K562 (cell line): ENCODE results near the gene SAMD9. TPM values are rescaled to one million over a fixed set of nuclear protein-coding genes. Genes with fewer than 3 reads are reported as not detected.

Experiments used
- ATAC-seq: fragments of 200-7000 bp; cut with Tn5 transposase; 3 replicates; pipeline ENCODE4 v1.9.1; 2020; ENCODE audit warnings: moderate library complexity
- BruUV-seq: library from RNA; stranded (reverse); fragments of 400-500 nt; replicated peaks from 2 replicates; lab custom pipeline; 2021; lab: Mats Ljungman, UMichigan
- CTCF ChIA-PET: fragments of 300-600 bp; formaldehyde crosslinking; extraction: SDS; loops from one replicate; lab custom pipeline; 2021; ENCODE audit warnings: low intra/inter-chr PET ratio; lab: Yijun Ruan, JAX
- POLR2A ChIA-PET: fragments of 300-600, 350-650 bp; sonication (Branson Sonifier 250); formaldehyde crosslinking; extraction: SDS; loops from one replicate; lab custom pipeline; 2021; ENCODE audit warnings: antibody characterized with exemption, inconsistent platforms; lab: Yijun Ruan, JAX
- DNase-seq, 4 experiments: peaks; one replicate each; pipeline versions ENCODE4 v3.0.0 to v3.0.0-alpha.2; 2011 to 2018; ENCODE audit warnings: low spot score in 3 of 4, mixed read lengths in 3 of 4; ENCODE audit errors: extremely low read depth in 1 of 4
- FAIRE-seq: peaks from 2 replicates; lab custom pipeline; 2011; peaks lifted over from hg19 to GRCh38; lab: Jason Lieb, UNC
- H2AFZ ChIP-seq: 2 replicates; pipeline ENCODE4 v1.6.0; 2011; ENCODE audit warnings: low read depth, low read length, control low read depth, inconsistent platforms
- H3K27ac ChIP-seq: fragments of 200-600 bp; 3 replicates; pipeline ENCODE4 v1.8.0; 2011; ENCODE audit warnings: low read depth, mild to moderate bottlenecking, control low read depth, inconsistent platforms, low read length, moderate library complexity, mixed read lengths; ENCODE audit errors: extremely low read depth
- H3K27me3 ChIP-seq, 2 experiments: fragments of 300-600 bp in 1 of 2; 2 replicates in 1 of 2; 3 replicates in 1 of 2; pipeline versions ENCODE4 v1.6.0 to v1.8.0; 2011; ENCODE audit warnings: inconsistent platforms in 2 of 2, low read length in 2 of 2, mild to moderate bottlenecking in 1 of 2, mixed read lengths in 1 of 2, moderate library complexity in 1 of 2; ENCODE audit not compliant: control insufficient read depth in 2 of 2, insufficient read depth in 2 of 2
- H3K36me3 ChIP-seq: fragments of 300-600 bp; 3 replicates; pipeline ENCODE4 v1.8.0; 2011; ENCODE audit warnings: mild to moderate bottlenecking, low read length, inconsistent platforms; ENCODE audit not compliant: control insufficient read depth, insufficient read depth
- H3K4me1 ChIP-seq, 2 experiments: fragments of 200-600 bp in 1 of 2; replicated peaks in 1 of 2; 2 replicates in 1 of 2; 3 replicates in 1 of 2; pipeline versions ENCODE4 v1.5.1 to v1.8.0; 2011; ENCODE audit warnings: inconsistent platforms in 2 of 2, low read length in 2 of 2, mild to moderate bottlenecking in 1 of 2, mixed read lengths in 1 of 2, moderate library complexity in 1 of 2; ENCODE audit not compliant: control insufficient read depth in 2 of 2, insufficient read depth in 2 of 2
- H3K4me2 ChIP-seq: 2 replicates; pipeline ENCODE4 v1.6.1; 2011; ENCODE audit warnings: low read length, control low read depth, inconsistent platforms, mixed read lengths; ENCODE audit not compliant: insufficient read depth
- H3K4me3 ChIP-seq: fragments of 200-600 bp; sonication (generic), shearing (Covaris generic); 2 replicates; pipeline ENCODE4 v1.5.1; 2016; ENCODE audit warnings: control low read depth, inconsistent platforms
- H3K79me2 ChIP-seq: fragments of 200-600 bp; 3 replicates; pipeline ENCODE4 v1.8.0; 2011; ENCODE audit warnings: low read length, inconsistent platforms; ENCODE audit not compliant: control insufficient read depth, insufficient read depth
- H3K9ac ChIP-seq, 2 experiments: 2 replicates each; pipeline versions ENCODE4 v1.6.0 to v1.6.1; 2011; ENCODE audit warnings: low read depth in 2 of 2, low read length in 2 of 2, control low read depth in 1 of 2, inconsistent platforms in 1 of 2, mild to moderate bottlenecking in 1 of 2, mixed read lengths in 1 of 2; ENCODE audit not compliant: insufficient read depth in 1 of 2
- H3K9me1 ChIP-seq: one replicate; pipeline ENCODE4 v1.6.0; 2011; ENCODE audit warnings: inconsistent platforms, mild to moderate bottlenecking, low read length, moderate library complexity; ENCODE audit not compliant: control insufficient read depth, insufficient read depth
- H3K9me3 ChIP-seq: replicated peaks from 2 replicates; pipeline ENCODE4 v1.5.1; 2011; ENCODE audit warnings: low read depth, low read length, inconsistent platforms; ENCODE audit not compliant: control insufficient read depth, insufficient read depth
- H4K20me1 ChIP-seq: replicated peaks from 2 replicates; pipeline ENCODE4 v1.6.1; 2011; ENCODE audit warnings: low read length, inconsistent platforms, mixed read lengths; ENCODE audit not compliant: control insufficient read depth, insufficient read depth
- BRF2 ChIP-seq: IDR thresholded peaks from 3 replicates; pipeline ENCODE4 v1.6.1; 2011; ENCODE audit warnings: borderline replicate concordance, mild to moderate bottlenecking; ENCODE audit not compliant: insufficient read length, insufficient read depth
- CXXC5 ChIP-seq: fragments of 250-450 bp; sonication (Bioruptor Pico); IDR thresholded peaks from 2 replicates; pipeline ENCODE4 v1.8.0; 2022; ENCODE audit warnings: inconsistent platforms, mild to moderate bottlenecking, moderate library complexity
- DEAF1 ChIP-seq: fragments of 450-650 bp; formaldehyde crosslinking; IDR thresholded peaks from 2 replicates; pipeline ENCODE4 v1.4.0; 2020; ENCODE audit warnings: mild to moderate bottlenecking, moderate library complexity
- NR1H2 ChIP-seq: sonication (generic); formaldehyde crosslinking; IDR thresholded peaks from 2 replicates; pipeline ENCODE4 v1.4.0; 2020; ENCODE audit warnings: mild to moderate bottlenecking, missing genetic modification reagents
- SIN3B ChIP-seq: fragments of 450-650 bp; IDR thresholded peaks from 2 replicates; pipeline ENCODE4 v1.6.1; 2017; ENCODE audit warnings: low read depth, mild to moderate bottlenecking, moderate library complexity
- ZNF780A ChIP-seq: fragments of 250-450 bp; sonication (Bioruptor Pico); IDR thresholded peaks from 2 replicates; pipeline ENCODE4 v1.5.0; 2021; ENCODE audit warnings: mild to moderate bottlenecking
- WGBS: fragments of 100-300 bp; shearing (Covaris generic); methylation state at CpG from one replicate; pipeline ENCODE4 v1.1.6; 2016; ENCODE audit warnings: low coverage, mixed read lengths; ENCODE audit not compliant: insufficient coverage; ENCODE audit errors: missing lambda C conversion rate; 5-methylcytosine and 5-hydroxymethylcytosine counted together
- in situ Hi-C: fragments of 300-500 bp; cut with MboI; formaldehyde crosslinking; loops from 4 replicates; pipeline ENCODE4 v1.15.0; 2018; ENCODE audit warnings: inconsistent platforms, mixed read lengths
- intact Hi-C: fragments of 100-400 bp; cut with micrococcal nuclease; formaldehyde crosslinking; loops from 2 replicates; pipeline ENCODE4 v1.14.2; 2022
- polyA plus RNA-seq, 8 experiments: library from polyadenylated mRNA; depleted of rRNA in 4 of 8; stranded (reverse) in 5 of 8; unstranded in 3 of 8; fragments of >200 nt; fragmentation: Nextera tagmentation in 2 of 8; fragmentation: Illumina TruSeq in 1 of 8; extraction: Ambion mirVana in 2 of 8; extraction: Trizol in 1 of 8; gene quantifications; 2 replicates each; pipeline versions ENCODE4 v1.2.1 to v1.2.3, GENCODE V29; 2011 to 2014; ENCODE audit warnings: inconsistent platforms in 1 of 8, missing spikeins in 1 of 8
- total RNA-seq, 7 experiments: library from RNA; depleted of rRNA in 6 of 7; stranded (reverse); fragments of >200 nt in 6 of 7; fragmentation: Illumina TruSeq in 2 of 7; extraction: Trizol in 2 of 7; gene quantifications; 2 replicates each; pipeline versions ENCODE4 v1.2.1 to v1.2.3, GENCODE V29; 2011 to 2021; ENCODE audit warnings: low replicate concordance in 1 of 7

Gene SAMD9
- total and polyA plus RNA-seq, 9 of the 15 experiments (the other 6 are each of a cell fraction or from before 2014, with no cell fraction given), result 1.0 to 4.0 (median 1.9) TPM

- H3K79me2 ChIP-seq, result no peaks in the 10 kb centered on the region
- FAIRE-seq, result no peak
- no peak overlapping the region for H3K4me3 ChIP-seq
- intact Hi-C loops (no loop called here), in situ Hi-C loops (no loop called here)
- H3K9me3 ChIP-seq, result no peaks in the 10 kb centered on the region
- no peak overlapping the region for H3K9ac ChIP-seq
- ATAC-seq, result no peak
- H3K27me3 ChIP-seq, result no peaks in the 10 kb centered on the region; a peak in 1 of 5 replicates
- POLR2A ChIA-PET, result no interaction called here
- no peak overlapping the region for H3K27ac ChIP-seq
- BruUV-seq, result no TSS peak
- no peak overlapping the region for H3K4me2 ChIP-seq
- H3K36me3 ChIP-seq, result no peaks in the 10 kb centered on the region
- CTCF ChIA-PET, result no interaction called here
- no peak for TF ChIP-seq DEAF1 (CRISPR knock-in tag)
- TF ChIP-seq BRF2, result no peak
- TF ChIP-seq NR1H2 (CRISPR knock-in tag), result no peak
- no peak for TF ChIP-seq CXXC5 (CRISPR knock-in tag)
- TF ChIP-seq SIN3B, result no peak
- no peak for TF ChIP-seq ZNF780A (CRISPR knock-in tag)
- no peak overlapping the region for H2AFZ ChIP-seq
- DNase-seq, result no peak
- 2% methylated on average over 3 of the region's 3 CpGs for WGBS
- H4K20me1 ChIP-seq, result no peaks in the 10 kb centered on the region
- peaks cover 0 to 12% of the 10 kb centered on the region in 2 experiments; a peak in 1 of 5 replicates for H3K4me1 ChIP-seq
- H3K9me1 ChIP-seq, result no peaks in the 10 kb centered on the region
These were observed 27.6 kb upstream of the SAMD9 start for GRCh38 chr7:93145354-93145753.
